GM21360 (cell line): ENCODE results near the gene DTWD2.

ENCODE experiments used
- ATAC-seq: cut with Tn5 transposase; IDR thresholded peaks from one replicate; pipeline ENCODE4 v1.9.1; 2021; ENCODE audit warnings: mild to moderate bottlenecking, moderate library complexity; ENCODE audit not compliant: unreplicated experiment

The DTWD2 gene

GRCh38 chr5:118987988-118988865 is at the start of gene DTWD2:
Gene DTWD2 (minus strand): TSS chr5:118988547. CDS start chr5:118988511, 36 bp downstream.
- ATAC-seq, result peak; percentile 89

GRCh38 chr5:119037496-119038215 is 49.3 kb upstream of the DTWD2 start:
- ATAC-seq, result no peak

- ATAC-seq, result no peak
Measured at GRCh38 chr5:119036101-119036762, 47.9 kb upstream of the DTWD2 start.

GRCh38 chr5:119033135-119033534 is 44.8 kb upstream of the DTWD2 start:
- no peak for ATAC-seq

GRCh38 chr5:119032656-119033055 is 44.3 kb upstream of the DTWD2 start:
- peak; percentile 35 for ATAC-seq

GRCh38 chr5:119031905-119032304 is 43.6 kb upstream of the DTWD2 start:
- peak; percentile 72 for ATAC-seq

- ATAC-seq, result peak; percentile 60
Measured at GRCh38 chr5:119031011-119031886, 42.9 kb upstream of the DTWD2 start.

- ATAC-seq, result no peak
Measured at GRCh38 chr5:119028575-119028974, 40.2 kb upstream of the DTWD2 start.

GRCh38 chr5:119022773-119023172 is 34.4 kb upstream of the DTWD2 start:
- no peak for ATAC-seq

GRCh38 chr5:119022017-119022745 is 33.8 kb upstream of the DTWD2 start:
- peak; percentile 62 for ATAC-seq

- peak; percentile 2 for ATAC-seq
Measured at GRCh38 chr5:119021149-119021732, 32.9 kb upstream of the DTWD2 start.

GRCh38 chr5:119019949-119020348 is 31.6 kb upstream of the DTWD2 start:
- no peak for ATAC-seq

GRCh38 chr5:119019501-119019900 is 31.2 kb upstream of the DTWD2 start:
- ATAC-seq, result no peak

GRCh38 chr5:119017994-119018393 is 29.6 kb upstream of the DTWD2 start:
- no peak for ATAC-seq

- peak; percentile 62 for ATAC-seq
Measured at GRCh38 chr5:119016125-119016774, 27.9 kb upstream of the DTWD2 start.

GRCh38 chr5:119011186-119011585 is 22.8 kb upstream of the DTWD2 start:
- ATAC-seq, result no peak

- no peak for ATAC-seq
Measured at GRCh38 chr5:119010206-119010605, 21.9 kb upstream of the DTWD2 start.

GRCh38 chr5:119009131-119009530 is 20.8 kb upstream of the DTWD2 start:
- ATAC-seq, result no peak

- no peak for ATAC-seq
Measured at GRCh38 chr5:118999696-119000095, 11.3 kb upstream of the DTWD2 start.
